Activated gamma-delta T cell (primary cell): ENCODE data around the gene HACL1.

Experiments used
- DNase-seq: peaks from one replicate; lab custom pipeline; 2025; lab: John Stamatoyannopoulos, UW
- total RNA-seq, 2 donors: gene quantifications; one replicate each; lab custom pipeline; 2026; lab: John Stamatoyannopoulos, UW

Gene HACL1
- total RNA-seq, result 42.9 to 43.7 reads per million in 2 donors

- no peak for DNase-seq
Observed at GRCh38 chr3:15601399-15602145, at the start of gene HACL1, which contains the start of gene BTD. Gene HACL1, minus strand, starts transcription at chr3:15601569. Its CDS starts 106 bp downstream, at chr3:15601463. Gene BTD, plus strand, starts transcription at chr3:15601745. Its CDS starts 33,695 bp downstream, at chr3:15635440.

GRCh38 chr3:15649858-15650257 is 48.5 kb upstream of the HACL1 start:
- DNase-seq, result no peak

- no peak for DNase-seq
Observed at GRCh38 chr3:15649341-15649740, 48.0 kb upstream of the HACL1 start.

GRCh38 chr3:15647611-15648167 is 46.3 kb upstream of the HACL1 start:
- no peak for DNase-seq

- DNase-seq, result no peak
Observed at GRCh38 chr3:15646851-15647511, 45.6 kb upstream of the HACL1 start.

- DNase-seq, result no peak
Observed at GRCh38 chr3:15645740-15646501, 44.6 kb upstream of the HACL1 start.

GRCh38 chr3:15645246-15645645 is 43.9 kb upstream of the HACL1 start:
- DNase-seq, result no peak

- DNase-seq, result no peak
Observed at GRCh38 chr3:15638891-15639262, 37.5 kb upstream of the HACL1 start.

- DNase-seq, result no peak
Observed at GRCh38 chr3:15638193-15638890, 37.0 kb upstream of the HACL1 start.

GRCh38 chr3:15637131-15637951 is 36.0 kb upstream of the HACL1 start:
- no peak for DNase-seq

GRCh38 chr3:15636028-15636709 is 34.8 kb upstream of the HACL1 start:
- DNase-seq, result no peak

- DNase-seq, result no peak
Observed at GRCh38 chr3:15635121-15635661, 33.8 kb upstream of the HACL1 start.

GRCh38 chr3:15634671-15635070 is 33.3 kb upstream of the HACL1 start:
- DNase-seq, result no peak

GRCh38 chr3:15633766-15634598 is 32.6 kb upstream of the HACL1 start:
- DNase-seq, result no peak

- no peak for DNase-seq
Observed at GRCh38 chr3:15633159-15633558, 31.8 kb upstream of the HACL1 start.

- no peak for DNase-seq
Observed at GRCh38 chr3:15632212-15632580, 30.8 kb upstream of the HACL1 start.

GRCh38 chr3:15631426-15632211 is 30.2 kb upstream of the HACL1 start:
- DNase-seq, result no peak

GRCh38 chr3:15630646-15631350 is 29.4 kb upstream of the HACL1 start:
- DNase-seq, result no peak
